ENCODE results near the gene PPP2R3A.

DNA sequence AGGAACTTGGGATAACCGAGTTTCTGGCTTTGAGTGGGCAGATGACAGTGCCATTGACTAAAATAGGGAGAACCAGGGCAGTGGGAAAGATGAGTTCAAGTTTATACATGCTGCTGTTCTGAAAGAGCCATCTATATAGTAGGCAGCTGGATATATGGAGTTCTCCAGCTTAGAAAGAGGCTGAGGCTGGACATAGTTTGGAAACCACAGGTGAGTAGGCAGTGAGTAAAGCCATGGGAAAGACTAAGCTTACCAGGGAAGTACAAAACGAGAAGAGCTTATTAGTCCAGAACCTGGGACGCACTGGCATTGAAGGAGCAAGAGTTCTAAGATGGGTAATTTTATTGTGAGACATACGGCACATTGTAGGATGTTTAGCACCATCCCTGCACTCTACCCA is 176.4 kb downstream of the PPP2R3A start:
- TF ChIP-seq, protein P1, sequence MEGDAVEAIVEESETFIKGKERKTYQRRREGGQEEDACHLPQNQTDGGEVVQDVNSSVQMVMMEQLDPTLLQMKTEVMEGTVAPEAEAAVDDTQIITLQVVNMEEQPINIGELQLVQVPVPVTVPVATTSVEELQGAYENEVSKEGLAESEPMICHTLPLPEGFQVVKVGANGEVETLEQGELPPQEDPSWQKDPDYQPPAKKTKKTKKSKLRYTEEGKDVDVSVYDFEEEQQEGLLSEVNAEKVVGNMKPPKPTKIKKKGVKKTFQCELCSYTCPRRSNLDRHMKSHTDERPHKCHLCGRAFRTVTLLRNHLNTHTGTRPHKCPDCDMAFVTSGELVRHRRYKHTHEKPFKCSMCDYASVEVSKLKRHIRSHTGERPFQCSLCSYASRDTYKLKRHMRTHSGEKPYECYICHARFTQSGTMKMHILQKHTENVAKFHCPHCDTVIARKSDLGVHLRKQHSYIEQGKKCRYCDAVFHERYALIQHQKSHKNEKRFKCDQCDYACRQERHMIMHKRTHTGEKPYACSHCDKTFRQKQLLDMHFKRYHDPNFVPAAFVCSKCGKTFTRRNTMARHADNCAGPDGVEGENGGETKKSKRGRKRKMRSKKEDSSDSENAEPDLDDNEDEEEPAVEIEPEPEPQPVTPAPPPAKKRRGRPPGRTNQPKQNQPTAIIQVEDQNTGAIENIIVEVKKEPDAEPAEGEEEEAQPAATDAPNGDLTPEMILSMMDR (IDR thresholded peaks at IDR 0.05) = no peak
- TF ChIP-seq POLR2A (IDR thresholded peaks at IDR 0.05) = no peak

Measured in ovary (tissue), 3 donors.